K562 (cell line): ENCODE measurements around the gene C11orf86. TPM values are rescaled to one million over a fixed set of nuclear protein-coding genes. Genes with fewer than 3 reads are reported as not detected.
A peak's percentile ranks its signal among the peaks of the same experiment; 100 is the strongest.

Source experiments
- BHLHE40 ChIP-seq: IDR thresholded peaks from 2 replicates; pipeline ENCODE4 v1.6.1; 2011; ENCODE audit warnings: low read length, improper control_type of control experiment
- CAMTA2 ChIP-seq: fragments of 250-450 bp; sonication (Bioruptor Pico); conservative IDR thresholded peaks from 2 replicates; pipeline ENCODE4 v1.5.1; 2022
- CXXC5 ChIP-seq: fragments of 250-450 bp; sonication (Bioruptor Pico); IDR thresholded peaks from 2 replicates; pipeline ENCODE4 v1.8.0; 2022; ENCODE audit warnings: inconsistent platforms, mild to moderate bottlenecking, moderate library complexity
- DACH1 ChIP-seq: fragments of 450-650 bp; IDR thresholded peaks from 2 replicates; pipeline ENCODE4 v1.6.1; 2018; ENCODE audit not compliant: partially characterized antibody
- E2F3 ChIP-seq: fragments of 250-450 bp; sonication (Bioruptor Pico); IDR thresholded peaks from 2 replicates; pipeline ENCODE4 v1.4.0; 2020; ENCODE audit warnings: mild to moderate bottlenecking
- FOXK1 ChIP-seq: sonication (generic); formaldehyde crosslinking; IDR thresholded peaks from 2 replicates; pipeline ENCODE4 v1.8.0; 2022; ENCODE audit warnings: missing genetic modification reagents, mild to moderate bottlenecking, borderline replicate concordance
- GTF2E2 ChIP-seq: fragments of 200-800 bp; sonication (Bioruptor generic); IDR thresholded peaks from 2 replicates; pipeline ENCODE4 v1.6.1; 2016; ENCODE audit warnings: missing genetic modification characterization, missing compliant biosample characterization
- KDM5B ChIP-seq: fragments of 200-600 bp; sonication (generic); IDR thresholded peaks from 2 replicates; pipeline ENCODE4 v1.6.1; 2012; ENCODE audit warnings: low read depth, mild to moderate bottlenecking, moderate library complexity, low read length, control low read depth, inconsistent platforms; ENCODE audit not compliant: insufficient replicate concordance
- LARP7 ChIP-seq: fragments of 450-650 bp; IDR thresholded peaks from 2 replicates; pipeline ENCODE4 v1.6.1; 2016
- MBD2 ChIP-seq: sonication (generic); IDR thresholded peaks from 2 replicates; pipeline ENCODE4 v1.6.1; 2016; ENCODE audit warnings: low read depth, borderline replicate concordance
- MCM7 ChIP-seq, 2 experiments: fragments of 450-650 bp; IDR thresholded peaks; 2 replicates each; pipeline ENCODE4 v1.6.1; 2016 to 2018
- MEF2D ChIP-seq: conservative IDR thresholded peaks from 2 replicates; pipeline ENCODE4 v1.6.1; 2016; ENCODE audit warnings: low read depth, missing genetic modification characterization, missing compliant biosample characterization
- MTA3 ChIP-seq: fragments of 450-650 bp; formaldehyde crosslinking; IDR thresholded peaks from 2 replicates; pipeline ENCODE4 v1.6.1; 2017; ENCODE audit warnings: mild to moderate bottlenecking, borderline replicate concordance
- NR2C2 ChIP-seq, 2 experiments: fragments of 200-800 bp in 1 of 2; sonication (Bioruptor generic) in 1 of 2; sonication (generic) in 1 of 2; formaldehyde crosslinking in 1 of 2; IDR thresholded peaks; 2 replicates each; pipeline versions ENCODE4 v1.6.1 to v1.8.0; 2016 to 2022; ENCODE audit warnings: mild to moderate bottlenecking in 1 of 2, missing compliant biosample characterization in 1 of 2, missing genetic modification characterization in 1 of 2, missing genetic modification reagents in 1 of 2
- SMAD4 ChIP-seq: fragments of 250-450 bp; sonication (Bioruptor Pico); conservative IDR thresholded peaks from 2 replicates; pipeline ENCODE4 v1.8.0; 2021; ENCODE audit warnings: inconsistent platforms, mild to moderate bottlenecking, moderate library complexity
- SP2 ChIP-seq: IDR thresholded peaks from 2 replicates; pipeline ENCODE4 v1.6.1; 2011; ENCODE audit warnings: mild to moderate bottlenecking, low read depth, low read length, moderate library complexity; ENCODE audit not compliant: poor library complexity, severe bottlenecking; ENCODE audit errors: extremely low read depth
- SRF ChIP-seq, 2 experiments: fragments of 250-450, 450-650 bp in 1 of 2; sonication (Bioruptor Pico) in 1 of 2; sonication (generic) in 1 of 2; formaldehyde crosslinking; IDR thresholded peaks; 2 replicates each; pipeline versions ENCODE4 v1.5.0 to v1.5.1; 2020 to 2022; ENCODE audit warnings: mild to moderate bottlenecking in 1 of 2, missing genetic modification reagents in 1 of 2
- ZNF76 ChIP-seq: fragments of 250-450 bp; sonication (Bioruptor Pico); IDR thresholded peaks from 2 replicates; pipeline ENCODE4 v1.4.0; 2020; ENCODE audit warnings: mild to moderate bottlenecking, moderate library complexity, borderline replicate concordance
- polyA plus RNA-seq, 8 experiments: library from polyadenylated mRNA; depleted of rRNA in 4 of 8; stranded (reverse) in 5 of 8; unstranded in 3 of 8; fragments of >200 nt; fragmentation: Nextera tagmentation in 2 of 8; fragmentation: Illumina TruSeq in 1 of 8; extraction: Ambion mirVana in 2 of 8; extraction: Trizol in 1 of 8; gene quantifications; 2 replicates each; pipeline versions ENCODE4 v1.2.1 to v1.2.3, GENCODE V29; 2011 to 2014; ENCODE audit warnings: inconsistent platforms in 1 of 8, missing spikeins in 1 of 8
- total RNA-seq, 7 experiments: library from RNA; depleted of rRNA in 6 of 7; stranded (reverse); fragments of >200 nt in 6 of 7; fragmentation: Illumina TruSeq in 2 of 7; extraction: Trizol in 2 of 7; gene quantifications; 2 replicates each; pipeline versions ENCODE4 v1.2.1 to v1.2.3, GENCODE V29; 2011 to 2021; ENCODE audit warnings: low replicate concordance in 1 of 7
- TF ChIP-seq, protein P1 (sequence below): sonication (generic); formaldehyde crosslinking; IDR thresholded peaks from 2 replicates; pipeline ENCODE4 v1.9.0; 2022; ENCODE audit warnings: mild to moderate bottlenecking, missing genetic modification reagents
- TF ChIP-seq, protein P2 (sequence below): sonication (generic); formaldehyde crosslinking; IDR thresholded peaks from 2 replicates; pipeline ENCODE4 v1.9.0; 2022; ENCODE audit warnings: mild to moderate bottlenecking, missing genetic modification reagents
- TF ChIP-seq, protein P3 (sequence below): fragments of 250-450 bp; sonication (Bioruptor Pico); IDR thresholded peaks from 2 replicates; pipeline ENCODE4 v1.6.1; 2021; ENCODE audit warnings: mild to moderate bottlenecking
- TF ChIP-seq, protein P4 (sequence below), 2 experiments: fragments of 450-650 bp in 1 of 2; sonication (generic) in 1 of 2; formaldehyde crosslinking in 1 of 2; IDR thresholded peaks in 1 of 2; conservative IDR thresholded peaks in 1 of 2; 2 replicates each; pipeline versions ENCODE4 v1.6.1 to v1.8.1; 2016 to 2023; ENCODE audit warnings: mild to moderate bottlenecking in 2 of 2, moderate library complexity in 2 of 2, inconsistent platforms in 1 of 2, missing genetic modification reagents in 1 of 2
- TF ChIP-seq, protein P5 (sequence below): fragments of 250-450 bp; sonication (Bioruptor Pico); IDR thresholded peaks from 2 replicates; pipeline ENCODE4 v1.9.0; 2021; ENCODE audit warnings: mild to moderate bottlenecking
- TF ChIP-seq, protein P6 (sequence below): sonication (generic); formaldehyde crosslinking; IDR thresholded peaks from 2 replicates; pipeline ENCODE4 v1.8.0; 2022; ENCODE audit warnings: mild to moderate bottlenecking, missing genetic modification reagents

C11orf86 gene
- total and polyA plus RNA-seq, 9 of the 15 experiments (the other 6 are each of a cell fraction or from before 2014, with no cell fraction given): not detected

DNA sequence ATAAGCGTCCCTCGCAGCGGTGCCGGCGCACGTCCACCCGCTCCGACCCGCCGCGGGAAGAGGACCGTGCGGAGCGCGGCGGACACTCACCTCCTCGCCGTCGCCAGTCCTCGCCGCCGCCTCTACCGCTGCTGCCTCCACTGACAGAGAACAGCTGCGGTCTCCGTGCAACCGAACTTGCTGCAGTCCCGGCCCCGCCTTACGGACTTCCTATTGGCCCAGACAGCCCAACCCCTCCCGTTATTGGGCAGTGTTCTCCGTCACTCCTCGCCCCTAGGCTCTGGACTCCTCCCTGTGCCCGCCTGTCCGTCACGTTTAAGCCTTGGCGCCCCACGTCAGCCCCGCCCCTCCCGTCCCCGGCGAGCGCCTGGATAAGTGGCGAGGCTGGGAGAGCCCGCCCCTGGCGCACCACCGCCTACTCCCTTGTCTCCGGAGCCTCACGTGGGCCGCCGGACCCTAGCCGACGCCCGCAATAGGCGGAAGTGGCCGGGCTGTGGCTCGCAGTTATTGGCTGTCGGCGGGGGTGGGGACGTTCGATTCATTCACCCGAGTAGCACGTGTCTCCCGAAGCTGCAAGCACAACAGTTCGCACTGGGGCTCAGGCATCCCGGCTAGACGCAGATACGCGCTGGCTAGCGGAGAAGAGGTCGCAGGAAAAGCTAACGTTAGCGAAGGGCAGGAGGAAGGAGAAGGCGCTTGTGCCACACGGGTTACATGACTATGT is 16.7 kb upstream of the C11orf86 start, which contains the start of gene PC (continued):
- TF ChIP-seq, protein P1, sequence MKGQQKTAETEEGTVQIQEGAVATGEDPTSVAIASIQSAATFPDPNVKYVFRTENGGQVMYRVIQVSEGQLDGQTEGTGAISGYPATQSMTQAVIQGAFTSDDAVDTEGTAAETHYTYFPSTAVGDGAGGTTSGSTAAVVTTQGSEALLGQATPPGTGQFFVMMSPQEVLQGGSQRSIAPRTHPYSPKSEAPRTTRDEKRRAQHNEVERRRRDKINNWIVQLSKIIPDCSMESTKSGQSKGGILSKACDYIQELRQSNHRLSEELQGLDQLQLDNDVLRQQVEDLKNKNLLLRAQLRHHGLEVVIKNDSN (CRISPR knock-in tag): peak; percentile 99
- TF ChIP-seq LARP7 (0 out of 2 replicates have a peak, but pooled peaks have one; percentile 14), FOXK1 (CRISPR knock-in tag) (peak; percentile 45; the same call in 1 of the 2 replicates), E2F3 (CRISPR knock-in tag) (peak; percentile 83), ZNF76 (CRISPR knock-in tag) (no peak), NR2C2 (CRISPR knock-in tag; IDR thresholded peaks at IDR 0.05) (no peak), NR2C2 (tag; IDR thresholded peaks at IDR 0.05) (peak; percentile 61; the same call in 1 of the 2 replicates), SRF (CRISPR knock-in tag; IDR thresholded peaks at IDR 0.05) (peak in 1 of 2 experiments; percentile 85; a peak in 2 of 4 replicates), KDM5B (peak; percentile 52), DACH1 (peak; percentile 95), GTF2E2 (tag) (no peak), MTA3 (peak; percentile 81; the same call in 1 of the 2 replicates), SP2 (peak; percentile 79), MEF2D (tag) (0 out of 2 replicates have a peak, but pooled peaks have one; percentile 35), MBD2 (peak; percentile 96), BHLHE40 (peak; percentile 96), MCM7 (IDR thresholded peaks at IDR 0.05) (no peak), CXXC5 (peak; percentile 92), SMAD4 (CRISPR knock-in tag) (peak; percentile 87), CAMTA2 (CRISPR knock-in tag) (no peak)
- TF ChIP-seq, protein P2, sequence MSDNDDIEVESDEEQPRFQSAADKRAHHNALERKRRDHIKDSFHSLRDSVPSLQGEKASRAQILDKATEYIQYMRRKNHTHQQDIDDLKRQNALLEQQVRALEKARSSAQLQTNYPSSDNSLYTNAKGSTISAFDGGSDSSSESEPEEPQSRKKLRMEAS (CRISPR knock-in tag): peak; percentile 99
- TF ChIP-seq, protein P3, sequence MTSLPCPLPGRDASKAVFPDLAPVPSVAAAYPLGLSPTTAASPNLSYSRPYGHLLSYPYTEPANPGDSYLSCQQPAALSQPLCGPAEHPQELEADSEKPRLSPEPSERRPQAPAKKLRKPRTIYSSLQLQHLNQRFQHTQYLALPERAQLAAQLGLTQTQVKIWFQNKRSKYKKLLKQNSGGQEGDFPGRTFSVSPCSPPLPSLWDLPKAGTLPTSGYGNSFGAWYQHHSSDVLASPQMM (CRISPR knock-in tag): no peak
- TF ChIP-seq, protein P4, sequence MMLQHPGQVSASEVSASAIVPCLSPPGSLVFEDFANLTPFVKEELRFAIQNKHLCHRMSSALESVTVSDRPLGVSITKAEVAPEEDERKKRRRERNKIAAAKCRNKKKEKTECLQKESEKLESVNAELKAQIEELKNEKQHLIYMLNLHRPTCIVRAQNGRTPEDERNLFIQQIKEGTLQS (IDR thresholded peaks at IDR 0.05): no peak
- TF ChIP-seq, protein P4 (CRISPR knock-in tag; conservative IDR thresholded peaks at IDR 0.05): peak; percentile 83
- TF ChIP-seq, protein P5, sequence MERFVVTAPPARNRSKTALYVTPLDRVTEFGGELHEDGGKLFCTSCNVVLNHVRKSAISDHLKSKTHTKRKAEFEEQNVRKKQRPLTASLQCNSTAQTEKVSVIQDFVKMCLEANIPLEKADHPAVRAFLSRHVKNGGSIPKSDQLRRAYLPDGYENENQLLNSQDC (CRISPR knock-in tag): no peak
- TF ChIP-seq, protein P6, sequence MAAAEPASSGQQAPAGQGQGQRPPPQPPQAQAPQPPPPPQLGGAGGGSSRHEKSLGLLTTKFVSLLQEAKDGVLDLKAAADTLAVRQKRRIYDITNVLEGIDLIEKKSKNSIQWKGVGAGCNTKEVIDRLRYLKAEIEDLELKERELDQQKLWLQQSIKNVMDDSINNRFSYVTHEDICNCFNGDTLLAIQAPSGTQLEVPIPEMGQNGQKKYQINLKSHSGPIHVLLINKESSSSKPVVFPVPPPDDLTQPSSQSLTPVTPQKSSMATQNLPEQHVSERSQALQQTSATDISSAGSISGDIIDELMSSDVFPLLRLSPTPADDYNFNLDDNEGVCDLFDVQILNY: peak; percentile 92; the same call in 1 of the 2 replicates
